ENCODE data around the gene CRTC3.
"Not testable (repeated sequence)": the region's sequence is repeated elsewhere in the genome, so short reads cannot be mapped to it uniquely, and the experiment has no call there.

The CRTC3 gene

DNA sequence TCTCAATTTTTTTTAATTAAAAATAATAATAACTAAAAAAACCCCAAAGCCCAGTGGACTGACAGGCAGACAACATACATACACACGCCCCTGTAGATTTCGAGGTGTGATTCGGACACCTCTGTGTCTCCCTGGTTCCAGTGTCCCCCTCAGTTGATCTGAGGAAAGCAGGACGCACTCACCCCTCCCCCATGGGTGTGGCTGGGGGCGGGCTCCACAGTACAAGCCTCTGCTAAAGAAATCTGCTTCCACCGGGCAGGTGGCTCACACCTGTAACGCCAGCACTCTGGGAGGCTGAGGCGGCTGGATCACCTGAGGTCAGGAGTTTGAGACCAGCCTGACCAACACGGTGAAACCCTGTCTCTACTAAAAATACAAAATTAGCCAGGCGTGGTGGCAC, 153.6 kb downstream of the CRTC3 start:
- H3K4me1 Mint-ChIP-seq (ENCODE audit: low read depth) = peaks cover 43% of the 10 kb centered on the region
- H3K9me3 Mint-ChIP-seq (ENCODE audit: low read depth) = no peaks in the 10 kb centered on the region
- H3K27me3 Mint-ChIP-seq = no peaks in the 10 kb centered on the region
- H3K36me3 Mint-ChIP-seq = no peaks in the 10 kb centered on the region
- H3K4me3 Mint-ChIP-seq = no peak overlapping the region
- H3K27ac Mint-ChIP-seq = no peak overlapping the region

DNA sequence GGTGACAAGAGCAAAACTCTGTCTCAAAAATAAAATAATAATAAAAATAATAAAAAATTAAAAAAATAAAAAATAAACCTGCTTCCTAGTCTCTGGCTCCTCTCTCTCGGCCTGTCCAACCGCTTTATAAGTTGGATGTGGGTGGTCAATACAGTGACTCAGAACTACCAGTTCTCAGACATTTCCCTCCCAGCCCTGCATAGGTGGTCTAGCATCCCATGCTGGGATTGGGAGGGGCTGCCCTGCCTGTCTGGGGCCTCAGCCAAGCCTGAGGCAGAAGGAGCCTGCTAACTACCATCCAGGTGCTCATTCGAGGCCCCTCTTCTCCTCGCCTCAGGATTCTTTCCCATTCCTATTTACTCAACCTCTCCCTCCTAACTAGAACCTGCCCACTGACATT, 154.2 kb downstream of the CRTC3 start:
- H3K4me3 Mint-ChIP-seq = no peak overlapping the region
- H3K27me3 Mint-ChIP-seq = no peaks in the 10 kb centered on the region
- H3K4me1 Mint-ChIP-seq (ENCODE audit: low read depth) = peaks cover 39% of the 10 kb centered on the region
- no peaks in the 10 kb centered on the region for H3K36me3 Mint-ChIP-seq
- H3K27ac Mint-ChIP-seq = no peak overlapping the region
- H3K9me3 Mint-ChIP-seq (ENCODE audit: low read depth) = no peaks in the 10 kb centered on the region

DNA sequence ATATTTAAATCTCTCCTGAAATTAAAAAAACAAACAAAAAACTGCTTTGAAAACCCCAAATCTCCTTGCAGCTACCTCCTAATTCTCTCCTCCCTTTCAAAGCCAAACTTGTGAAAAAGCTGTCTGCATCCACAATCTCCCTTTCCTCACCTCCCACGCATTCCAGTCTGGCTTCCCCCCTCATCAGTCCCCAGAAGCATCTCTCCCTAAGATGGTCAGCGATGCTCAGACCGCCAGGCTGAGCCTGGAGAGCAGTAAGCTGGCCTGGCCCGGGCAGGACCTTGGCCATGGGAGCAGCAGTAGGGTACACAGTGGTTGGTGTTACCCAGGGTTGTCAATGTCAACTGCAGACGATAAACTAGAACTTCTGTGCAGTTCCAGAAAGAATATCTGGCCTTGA, 154.6 kb downstream of the CRTC3 start:
- H3K4me3 Mint-ChIP-seq = no peak overlapping the region
- H3K27ac Mint-ChIP-seq = no peak overlapping the region
- H3K36me3 Mint-ChIP-seq = no peaks in the 10 kb centered on the region
- H3K27me3 Mint-ChIP-seq = no peaks in the 10 kb centered on the region
- peaks cover 36% of the 10 kb centered on the region for H3K4me1 Mint-ChIP-seq (ENCODE audit: low read depth)
- H3K9me3 Mint-ChIP-seq (ENCODE audit: low read depth) = no peaks in the 10 kb centered on the region

GRCh38 chr15:90685591-90686434, 156.1 kb downstream of the CRTC3 start:
- Mint-ChIP-seq H3K27ac (peak overlapping the region; percentile 90), H3K4me3 (peak overlapping the region; percentile 1), H3K36me3 (no peaks in the 10 kb centered on the region), H3K27me3 (no peaks in the 10 kb centered on the region), H3K9me3 (ENCODE audit: low read depth) (no peaks in the 10 kb centered on the region), H3K4me1 (ENCODE audit: low read depth) (peaks cover 26% of the 10 kb centered on the region)

GRCh38 chr15:90686435-90687218, 156.9 kb downstream of the CRTC3 start:
- H3K27ac Mint-ChIP-seq = peak overlapping the region; percentile 90
- no peaks in the 10 kb centered on the region for H3K27me3 Mint-ChIP-seq
- H3K4me3 Mint-ChIP-seq = peak overlapping the region; percentile 33
- peaks cover 26% of the 10 kb centered on the region for H3K4me1 Mint-ChIP-seq (ENCODE audit: low read depth)
- no peaks in the 10 kb centered on the region for H3K36me3 Mint-ChIP-seq
- no peaks in the 10 kb centered on the region for H3K9me3 Mint-ChIP-seq (ENCODE audit: low read depth)

- not testable (repeated sequence) for H3K27me3 Mint-ChIP-seq; H3K4me3 Mint-ChIP-seq; H3K27ac Mint-ChIP-seq; H3K36me3 Mint-ChIP-seq; H3K9me3 Mint-ChIP-seq (ENCODE audit: low read depth)
- peaks cover 29% of the 10 kb centered on the region for H3K4me1 Mint-ChIP-seq (ENCODE audit: low read depth)
Measured at GRCh38 chr15:90689326-90689961, 159.7 kb downstream of the CRTC3 start.

DNA sequence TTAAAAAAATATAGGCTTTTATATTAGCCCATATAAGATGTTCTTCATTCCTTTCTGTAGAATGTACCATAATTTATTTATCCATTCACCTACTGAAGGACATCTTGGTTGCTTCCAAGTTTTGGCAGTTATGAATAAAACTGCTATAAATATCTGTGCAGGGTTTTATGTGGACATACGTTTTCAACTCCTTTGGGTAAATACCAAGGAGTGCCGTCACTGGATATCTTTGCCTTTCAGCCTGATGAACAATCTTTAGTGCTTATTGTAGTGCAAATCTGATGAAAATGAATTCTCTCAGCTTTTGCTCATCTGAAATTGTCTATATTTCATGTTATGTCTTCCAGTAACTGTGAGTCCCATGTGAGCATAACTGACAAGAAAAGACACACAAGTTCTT, 160.9 kb downstream of the CRTC3 start:
- Mint-ChIP-seq H3K27me3 (no peaks in the 10 kb centered on the region), H3K27ac (no peak overlapping the region), H3K4me3 (no peak overlapping the region), H3K9me3 (ENCODE audit: low read depth) (no peaks in the 10 kb centered on the region), H3K36me3 (no peaks in the 10 kb centered on the region), H3K4me1 (ENCODE audit: low read depth) (peaks cover 23% of the 10 kb centered on the region)

GRCh38 chr15:90691369-90691768, 161.6 kb downstream of the CRTC3 start:
- Mint-ChIP-seq H3K4me3 (no peak overlapping the region), H3K27me3 (no peaks in the 10 kb centered on the region), H3K9me3 (ENCODE audit: low read depth) (no peaks in the 10 kb centered on the region), H3K27ac (no peak overlapping the region), H3K4me1 (ENCODE audit: low read depth) (peaks cover 16% of the 10 kb centered on the region), H3K36me3 (no peaks in the 10 kb centered on the region)

DNA sequence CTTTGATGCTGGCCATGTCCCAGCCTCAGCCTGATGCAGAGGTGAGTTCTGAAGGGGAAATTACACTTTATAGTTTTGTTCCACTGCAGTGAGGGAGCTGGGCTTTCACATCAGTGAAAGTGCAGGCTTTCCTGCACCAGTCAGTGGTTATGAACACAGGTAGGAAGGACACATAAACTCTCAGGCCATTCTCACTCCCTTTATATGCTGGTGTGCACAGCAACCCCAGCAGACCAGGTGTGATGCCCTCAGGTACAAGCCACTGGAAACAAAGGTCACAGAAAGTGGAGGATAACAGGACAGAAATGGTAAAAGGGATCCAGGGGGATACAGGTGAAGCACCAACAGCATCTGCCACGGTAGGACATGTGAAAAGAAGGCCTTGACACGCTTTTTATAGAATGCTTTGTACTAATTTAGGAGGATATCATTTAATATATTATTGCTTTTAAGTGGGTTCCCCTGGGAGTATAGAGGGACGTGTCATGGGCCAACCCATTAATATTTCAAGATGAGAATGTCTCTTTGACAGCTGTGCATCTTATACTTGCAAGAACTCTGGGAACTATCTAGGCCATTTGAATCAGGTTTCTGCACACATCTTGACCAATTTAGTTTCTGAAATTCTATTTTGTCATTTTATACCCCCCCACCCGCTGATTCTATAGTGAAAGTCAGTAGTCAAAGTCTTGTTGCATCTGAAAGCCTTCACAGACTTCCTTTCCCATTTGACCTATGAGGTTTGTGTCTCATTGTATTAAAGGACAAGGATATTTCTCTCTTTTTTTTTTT, 162.5 kb downstream of the CRTC3 start:
- no peak overlapping the region for H3K27ac Mint-ChIP-seq
- H3K4me3 Mint-ChIP-seq = no peak overlapping the region
- no peaks in the 10 kb centered on the region for H3K9me3 Mint-ChIP-seq (ENCODE audit: low read depth)
- H3K27me3 Mint-ChIP-seq = no peaks in the 10 kb centered on the region
- peaks cover 13% of the 10 kb centered on the region for H3K4me1 Mint-ChIP-seq (ENCODE audit: low read depth)
- H3K36me3 Mint-ChIP-seq = no peaks in the 10 kb centered on the region

Data from activated naive CD8-positive, alpha-beta T cell (primary cell).